NCI-H2171 (cell line): ENCODE data around the gene SPTBN4.
"Not testable (repeated sequence)": the region's sequence is repeated elsewhere in the genome, so short reads cannot be mapped to it uniquely, and the experiment has no call there.

Experiments used
- DNase-seq: peaks from one replicate; lab custom pipeline; 2025; lab: John Stamatoyannopoulos, UW

Gene SPTBN4

GRCh38 chr19:40507892-40508291, 41.1 kb downstream of the SPTBN4 start:
- DNase-seq, result no peak

- no peak for DNase-seq
Observed at GRCh38 chr19:40508739-40509260, 42.0 kb downstream of the SPTBN4 start.

- no peak for DNase-seq
Observed at GRCh38 chr19:40510526-40511115, 43.8 kb downstream of the SPTBN4 start.

- DNase-seq, result no peak
Observed at GRCh38 chr19:40511487-40511886, 44.7 kb downstream of the SPTBN4 start.

- DNase-seq, result no peak
Observed at GRCh38 chr19:40512110-40512472, 45.3 kb downstream of the SPTBN4 start.

- peak; percentile 27 for DNase-seq
Observed at GRCh38 chr19:40512473-40513344, 45.9 kb downstream of the SPTBN4 start.

DNA sequence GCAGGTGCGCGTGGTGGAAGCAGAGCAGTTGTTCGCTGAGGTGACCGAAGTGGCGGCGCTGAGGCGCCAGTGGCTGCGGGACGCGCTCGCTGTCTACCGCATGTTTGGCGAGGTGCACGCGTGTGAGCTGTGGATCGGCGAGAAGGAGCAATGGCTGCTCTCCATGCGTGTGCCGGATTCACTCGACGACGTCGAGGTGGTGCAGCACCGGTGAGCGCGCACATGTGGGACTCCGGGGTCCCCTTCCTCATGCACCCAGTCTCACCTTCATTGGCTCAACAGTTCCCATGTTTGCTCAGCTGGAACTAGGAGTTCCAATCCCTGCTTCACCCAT, 46.5 kb downstream of the SPTBN4 start:
- no peak for DNase-seq

GRCh38 chr19:40513741-40514315, 47.0 kb downstream of the SPTBN4 start:
- DNase-seq, result no peak

GRCh38 chr19:40517248-40517647, 50.4 kb downstream of the SPTBN4 start:
- DNase-seq, result no peak

- DNase-seq, result no peak
Observed at GRCh38 chr19:40519352-40520322, 52.8 kb downstream of the SPTBN4 start.

- DNase-seq, result no peak
Observed at GRCh38 chr19:40521276-40521675, 54.5 kb downstream of the SPTBN4 start.

GRCh38 chr19:40521900-40522299, 55.1 kb downstream of the SPTBN4 start:
- DNase-seq, result not testable (repeated sequence)

DNA sequence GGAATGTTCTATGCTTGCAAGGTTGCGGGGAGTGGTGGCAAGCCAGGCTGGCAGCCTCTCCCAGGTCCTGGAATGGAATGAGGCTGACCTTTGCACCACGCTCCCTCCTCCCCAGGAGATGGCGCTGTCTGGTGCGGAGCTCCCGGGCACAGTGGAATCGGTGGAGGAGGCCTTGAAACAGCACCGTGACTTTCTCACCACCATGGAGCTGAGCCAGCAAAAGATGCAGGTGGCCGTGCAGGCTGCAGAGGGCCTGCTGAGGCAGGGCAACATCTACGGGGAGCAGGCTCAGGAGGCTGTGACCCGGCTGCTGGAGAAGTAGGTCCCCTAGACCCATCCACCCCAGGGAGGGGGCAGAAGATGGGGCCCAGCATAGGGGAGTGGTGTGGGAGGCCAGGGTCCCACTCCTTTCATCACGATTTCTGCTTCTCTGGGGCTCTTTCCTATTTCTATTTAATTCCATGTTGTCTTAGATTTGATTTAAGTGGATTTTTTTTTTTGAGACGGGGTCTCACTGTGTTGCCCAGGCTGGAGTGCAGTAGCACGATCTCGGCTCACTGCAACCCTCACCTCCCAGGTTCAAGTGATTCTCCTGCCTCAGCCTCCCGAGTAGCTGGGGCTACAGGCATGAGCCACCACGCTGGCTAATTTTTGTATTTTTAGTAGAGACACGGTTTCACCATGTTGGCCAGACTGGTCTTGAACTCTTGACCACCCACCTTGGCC, 56.7 kb downstream of the SPTBN4 start:
- DNase-seq, result peak; percentile 52

- no peak for DNase-seq
Observed at GRCh38 chr19:40524133-40524549, 57.3 kb downstream of the SPTBN4 start.

DNA sequence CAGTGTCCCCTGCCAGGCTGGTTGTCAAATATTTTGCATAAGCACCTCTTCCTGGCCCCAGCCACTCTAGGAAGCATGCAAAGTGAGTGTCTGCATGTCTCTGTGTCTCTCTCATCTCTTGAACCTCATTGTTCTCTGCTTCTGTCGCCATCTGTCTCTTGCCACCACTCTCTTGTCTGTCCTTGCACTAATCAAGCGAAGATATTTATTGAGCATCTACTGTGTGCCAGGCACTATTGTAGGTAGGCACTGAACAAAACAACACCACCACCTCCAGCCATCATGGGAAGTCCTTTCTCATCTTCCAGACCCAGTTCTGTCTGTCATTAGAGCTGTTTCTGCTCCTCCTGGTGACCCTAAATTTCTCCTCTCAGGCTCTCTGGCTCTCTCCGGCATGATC, 57.9 kb downstream of the SPTBN4 start:
- no peak for DNase-seq

DNA sequence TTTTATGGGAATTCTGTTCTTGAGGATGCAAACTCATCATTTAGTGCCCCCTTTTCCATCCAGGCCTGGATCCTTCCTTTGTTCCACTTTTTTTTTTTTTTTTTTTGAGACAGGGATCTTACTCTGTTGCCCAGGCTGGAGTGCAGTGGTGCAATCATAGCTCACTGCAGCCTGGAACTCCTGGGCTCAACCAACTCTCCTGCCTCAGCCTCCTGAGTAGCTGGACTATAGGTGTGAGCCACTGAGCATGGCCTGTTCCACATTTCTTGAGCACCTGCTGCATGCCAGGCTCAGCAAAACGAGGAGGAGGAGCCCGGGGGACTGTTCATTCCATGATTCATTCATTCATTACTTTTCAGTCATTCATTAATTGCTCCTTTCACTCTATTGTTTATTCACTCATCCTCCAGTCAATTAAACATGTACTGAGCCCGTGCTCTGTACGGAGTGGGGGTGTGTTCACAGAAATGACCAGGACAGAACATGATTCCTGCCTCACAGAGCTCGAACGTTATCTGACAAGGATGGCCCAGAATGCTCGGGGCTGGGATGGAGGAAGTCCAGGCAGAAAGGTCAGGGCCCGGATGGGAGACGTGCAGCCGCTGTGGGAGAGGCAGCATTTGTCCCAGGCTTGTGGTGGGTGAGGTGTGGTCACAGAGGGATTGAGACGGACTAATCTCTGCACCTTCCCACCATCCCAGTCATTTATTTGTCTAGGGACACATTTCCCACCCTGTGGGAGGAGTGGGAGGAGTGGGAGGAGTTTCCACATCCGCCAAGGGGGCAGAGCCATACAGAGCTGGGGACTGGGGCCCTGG, 58.6 kb downstream of the SPTBN4 start:
- DNase-seq, result no peak

DNA sequence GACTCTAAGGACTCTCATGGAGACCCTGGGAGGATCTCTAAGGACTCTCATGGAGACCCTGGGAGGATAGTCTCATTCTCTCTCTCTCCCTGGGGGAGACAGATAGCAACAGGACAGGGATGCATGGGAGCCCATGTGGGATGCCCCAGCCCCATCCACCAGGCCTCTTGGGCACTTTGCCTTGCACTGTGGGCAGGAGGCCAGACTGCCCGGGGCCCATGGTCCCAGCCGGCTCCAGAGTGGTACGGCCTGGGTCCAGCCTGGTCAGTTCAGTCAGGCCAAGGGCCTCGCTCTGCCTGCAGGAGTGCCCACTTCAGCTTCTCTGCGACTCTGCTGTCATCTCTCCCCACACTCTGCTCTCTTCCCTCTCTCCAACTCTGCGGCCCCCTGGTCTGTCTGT, 61.3 kb downstream of the SPTBN4 start:
- DNase-seq, result no peak

- no peak for DNase-seq
Observed at GRCh38 chr19:40528533-40529092, 61.8 kb downstream of the SPTBN4 start.

GRCh38 chr19:40529093-40529954, 62.5 kb downstream of the SPTBN4 start:
- DNase-seq, result peak; percentile 95
